HCT116 (cell line): Measurements from ENCODE around the gene EXOSC1. TPM values are rescaled to one million over a fixed set of nuclear protein-coding genes. Genes with fewer than 3 reads are reported as not detected.

ENCODE experiments used
- ATAC-seq: fragments of 200-7000 bp; cut with Tn5 transposase; 2 replicates; pipeline ENCODE4 v1.9.1; 2020; ENCODE audit warnings: mild to moderate bottlenecking, moderate library complexity
- BruUV-seq: library from RNA; stranded (reverse); fragments of 400-500 nt; replicated peaks from 2 replicates; lab custom pipeline; 2021; lab: Mats Ljungman, UMichigan
- CTCF ChIA-PET: fragments of 300-600 bp; sonication (Branson Sonifier 250); formaldehyde crosslinking; loops from one replicate; lab custom pipeline; 2021; ENCODE audit warnings: antibody characterized with exemption; lab: Charles Lee
- POLR2A ChIA-PET: fragments of 300-600, 350-600 bp; sonication (Branson Sonifier 250); formaldehyde crosslinking; loops from one replicate; lab custom pipeline; 2021; ENCODE audit warnings: antibody characterized with exemption; lab: Charles Lee
- RAD21 ChIA-PET, 2 experiments: fragments of 300-600 bp; sonication (Branson Sonifier 250); formaldehyde crosslinking; loops; one replicate each; lab custom pipeline; 2023; ENCODE audit warnings: low total read pairs in 2 of 2; ENCODE audit not compliant: uncharacterized antibody in 2 of 2, unreplicated experiment in 2 of 2, low non-redundant PET in 1 of 2; lab: Charles Lee
- DNase-seq: peaks from one replicate; pipeline ENCODE4 v3.0.0-alpha.2; 2010; ENCODE audit warnings: low read depth, low spot score
- H2AFZ ChIP-seq: fragments of 200-600 bp; shearing (Covaris generic), sonication (generic); 2 replicates; pipeline ENCODE4 v1.6.1; 2017; ENCODE audit warnings: low read depth, mixed run types, mixed read lengths, antibody characterized with exemption, low read length; ENCODE audit not compliant: poor library complexity, severe bottlenecking
- H3K27ac ChIP-seq: 2 replicates; pipeline ENCODE4 v1.5.1; 2012; ENCODE audit warnings: low read depth, low read length
- H3K27me3 ChIP-seq: fragments of 200-600 bp; sonication (generic); 2 replicates; pipeline ENCODE4 v1.6.1; 2016; ENCODE audit warnings: mixed run types, low read length, mixed read lengths; ENCODE audit not compliant: insufficient read depth
- H3K36me3 ChIP-seq, 2 experiments: fragments of 200-500 bp in 1 of 2; fragments of 200-600 bp in 1 of 2; sonication (Bioruptor generic) in 1 of 2; sonication (generic) in 1 of 2; 2 replicates each; pipeline versions ENCODE4 v1.5.1 to v1.6.1; 2014 to 2016; ENCODE audit warnings: low read length in 2 of 2, inconsistent platforms in 1 of 2, mixed read lengths in 1 of 2, mixed run types in 1 of 2; ENCODE audit not compliant: insufficient read depth in 2 of 2, control insufficient read depth in 1 of 2
- H3K4me1 ChIP-seq, 2 experiments: fragments of 200-600 bp in 1 of 2; sonication (generic) in 1 of 2; 2 replicates each; pipeline versions ENCODE4 v1.5.1 to v1.6.1; 2012 to 2017; ENCODE audit warnings: low read length in 2 of 2, inconsistent platforms in 1 of 2, mild to moderate bottlenecking in 1 of 2, mixed read lengths in 1 of 2, mixed run types in 1 of 2, moderate library complexity in 1 of 2; ENCODE audit not compliant: insufficient read depth in 2 of 2, control insufficient read depth in 1 of 2
- H3K4me2 ChIP-seq: fragments of 200-600 bp; sonication (generic); 2 replicates; pipeline ENCODE4 v1.6.1; 2017; ENCODE audit warnings: mixed run types, low read length, mixed read lengths
- H3K4me3 ChIP-seq, 2 experiments: fragments of 200-600 bp in 1 of 2; sonication (generic) in 1 of 2; replicated peaks in 1 of 2; 2 replicates each; pipeline ENCODE4 v1.5.1; 2011 to 2016; ENCODE audit warnings: low read length in 2 of 2, control low read depth in 1 of 2, low read depth in 1 of 2, mild to moderate bottlenecking in 1 of 2, mixed read lengths in 1 of 2, mixed run types in 1 of 2
- H3K79me2 ChIP-seq: fragments of 200-600 bp; sonication (generic); 2 replicates; pipeline ENCODE4 v1.6.1; 2017; ENCODE audit warnings: mild to moderate bottlenecking, mixed run types, low read length, moderate library complexity, mixed read lengths; ENCODE audit not compliant: insufficient read depth
- H3K9ac ChIP-seq: fragments of 200-600 bp; sonication (generic); 2 replicates; pipeline ENCODE4 v1.6.1; 2016; ENCODE audit warnings: low read length, mixed read lengths
- H3K9me2 ChIP-seq: fragments of 200-600 bp; sonication (generic), shearing (Covaris generic); 2 replicates; pipeline ENCODE4 v1.6.1; 2017; ENCODE audit warnings: mixed run types, mild to moderate bottlenecking, moderate library complexity; ENCODE audit not compliant: insufficient read depth
- H3K9me3 ChIP-seq, 2 experiments: fragments of 200-500 bp in 1 of 2; fragments of 200-600 bp in 1 of 2; sonication (Bioruptor generic) in 1 of 2; sonication (generic) in 1 of 2; 2 replicates each; pipeline ENCODE4 v1.6.1; 2014 to 2017; ENCODE audit warnings: low read length in 2 of 2, mixed read lengths in 2 of 2, inconsistent platforms in 1 of 2, low read depth in 1 of 2, mild to moderate bottlenecking in 1 of 2, mixed run types in 1 of 2, moderate library complexity in 1 of 2; ENCODE audit not compliant: control insufficient read depth in 1 of 2, insufficient read depth in 1 of 2
- H4K20me1 ChIP-seq: fragments of 200-600 bp; sonication (generic), shearing (Covaris generic); 2 replicates; pipeline ENCODE4 v1.6.1; 2017; ENCODE audit warnings: mixed run types, mild to moderate bottlenecking, moderate library complexity; ENCODE audit not compliant: insufficient read depth
- CBX3 ChIP-seq: IDR thresholded peaks from 2 replicates; pipeline ENCODE4 v1.6.1; 2012; ENCODE audit warnings: low read depth
- CEBPB ChIP-seq: IDR thresholded peaks from 2 replicates; pipeline ENCODE4 v1.6.1; 2012; ENCODE audit warnings: low read depth
- EZH2 ChIP-seq: fragments of 200-600 bp; sonication (generic); IDR thresholded peaks from 2 replicates; pipeline ENCODE4 v1.6.1; 2017; ENCODE audit warnings: antibody characterized with exemption, mixed run types
- EZH2phosphoT487 ChIP-seq: fragments of 200-600 bp; IDR thresholded peaks from 2 replicates; pipeline ENCODE4 v1.6.1; 2018; ENCODE audit warnings: antibody characterized with exemption, borderline replicate concordance
- FOSL1 ChIP-seq: IDR thresholded peaks from 2 replicates; pipeline ENCODE4 v1.6.1; 2012; ENCODE audit warnings: low read depth
- JUND ChIP-seq: IDR thresholded peaks from 2 replicates; pipeline ENCODE4 v1.6.1; 2012
- POLR2AphosphoS5 ChIP-seq: IDR thresholded peaks from 2 replicates; pipeline ENCODE4 v1.6.1; 2011; ENCODE audit warnings: mild to moderate bottlenecking, low read depth, low read length, moderate library complexity
- RAD21 ChIP-seq: IDR thresholded peaks from 2 replicates; pipeline ENCODE4 v1.6.1; 2012; ENCODE audit warnings: low read depth, mild to moderate bottlenecking
- TCF7L2 ChIP-seq: IDR thresholded peaks from 2 replicates; pipeline ENCODE4 v1.7.0; 2011; ENCODE audit warnings: borderline replicate concordance, inconsistent platforms; ENCODE audit not compliant: insufficient read depth, insufficient read length; ENCODE audit errors: extremely low read depth
- intact Hi-C: fragments of 100-400 bp; cut with micrococcal nuclease; formaldehyde crosslinking; loops from 2 replicates; pipeline ENCODE4 v1.10.0; 2022
- total RNA-seq: library from RNA; stranded (reverse); gene quantifications from one replicate; pipeline ENCODE4 v1.2.1, GENCODE V29; 2021; ENCODE audit not compliant: unreplicated experiment
- TF ChIP-seq, protein P1 (sequence below): IDR thresholded peaks from 2 replicates; pipeline ENCODE4 v1.6.1; 2011; ENCODE audit warnings: mild to moderate bottlenecking, low read length, moderate library complexity; ENCODE audit not compliant: insufficient replicate concordance; ENCODE audit errors: extremely low read depth

Gene EXOSC1
- total RNA-seq, 1 experiment from 2014 or later, result 38.9 TPM

DNA sequence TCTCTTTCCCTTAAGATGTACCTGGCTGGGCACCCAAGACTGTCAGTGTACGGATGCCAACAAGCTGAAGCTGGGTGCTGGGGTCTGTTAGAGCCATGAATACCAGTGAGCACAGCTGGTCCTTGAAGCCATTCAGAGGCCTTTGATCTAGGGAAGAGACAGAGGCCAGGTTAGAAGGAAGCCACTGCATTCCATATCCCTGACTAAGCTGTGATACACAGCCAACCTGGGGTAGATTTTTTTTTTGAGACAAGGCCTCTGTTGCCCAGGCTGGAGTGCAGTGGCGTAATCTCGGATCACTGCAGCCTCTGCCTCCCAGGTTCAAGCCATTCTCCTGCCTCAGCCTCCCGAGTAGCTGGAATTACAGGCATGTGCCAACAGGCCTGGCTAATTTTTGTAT lies 20.9 kb upstream of the EXOSC1 start:
- H3K27me3 ChIP-seq, result no peaks in the 10 kb centered on the region
- CTCF ChIA-PET, result interaction anchor here (0.7 to 2.2 kb wide), 5 partner anchors 10 to 235 kb away, joined by 3 to 8 read pairs (median 5); partner anchors contain the start of gene ANKRD2
- POLR2A ChIA-PET, result no interaction called here
- 0 out of 2 replicates have a peak, but pooled peaks cover 3% of the 10 kb centered on the region for H3K79me2 ChIP-seq
- ATAC-seq, result peak; percentile 70
- peak; percentile 43 for DNase-seq
- peak overlapping the region; percentile 44; the same call in 1 of the 2 replicates for H3K27ac ChIP-seq
- peak overlapping the region; percentile 37 for H3K9ac ChIP-seq
- H3K4me1 ChIP-seq, result peaks cover 20 to 40% of the 10 kb centered on the region in 2 experiments
- intact Hi-C loops, result no loop called here
- peaks cover 2% of the 10 kb centered on the region; the same call in 1 of the 2 replicates for H4K20me1 ChIP-seq
- no peaks in the 10 kb centered on the region for H3K9me2 ChIP-seq
- H3K9me3 ChIP-seq, result no peaks in the 10 kb centered on the region
- peaks cover 49 to 66% of the 10 kb centered on the region in 2 experiments for H3K36me3 ChIP-seq
- TF ChIP-seq POLR2AphosphoS5 (peak; percentile 34; the same call in 1 of the 2 replicates), EZH2 (no peak), FOSL1 (peak; percentile 60), JUND (peak; percentile 68), CBX3 (no peak), CEBPB (peak; percentile 62), RAD21 (0 out of 2 replicates have a peak, but pooled peaks have one; percentile 2), TCF7L2 (peak; percentile 40)
- H2AFZ ChIP-seq, result no peak overlapping the region
- peak overlapping the region; percentile 61 for H3K4me2 ChIP-seq
- RAD21 ChIA-PET, result interaction anchor here in 1 of 2 experiments (1.2 kb wide), 1 partner anchor 143 kb away, joined by 3 read pairs; no protein-coding TSS in a partner anchor
- BruUV-seq, result no TSS peak
- H3K4me3 ChIP-seq, result no peak overlapping the region

DNA sequence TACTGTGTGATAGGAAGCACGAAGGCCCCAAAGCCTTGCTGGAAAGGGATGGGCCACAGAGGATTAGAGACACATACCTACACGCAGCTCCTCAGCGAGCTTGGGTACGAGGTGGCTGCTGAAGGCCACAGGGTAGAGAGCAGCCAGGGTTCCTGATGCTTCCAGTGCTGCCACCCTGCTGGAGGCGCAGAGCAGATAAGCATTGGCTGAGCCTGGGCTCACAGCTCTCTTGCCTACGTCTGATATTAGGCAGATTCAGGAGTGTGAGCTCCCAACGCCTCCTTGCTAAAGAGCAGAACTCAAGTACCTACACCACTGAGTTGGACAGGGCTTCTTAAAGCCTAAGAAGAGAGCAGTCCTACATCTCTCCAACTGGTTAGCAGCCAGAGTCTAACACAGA lies 20.2 kb upstream of the EXOSC1 start:
- Histone ChIP-seq H3K4me1 (peaks cover 20 to 40% of the 10 kb centered on the region in 2 experiments), H3K4me3 (no peak overlapping the region), H4K20me1 (peaks cover 2% of the 10 kb centered on the region; the same call in 1 of the 2 replicates), H3K27me3 (no peaks in the 10 kb centered on the region), H3K4me2 (peak overlapping the region; percentile 61; the same call in 1 of the 2 replicates), H3K9me3 (no peaks in the 10 kb centered on the region), H2AFZ (no peak overlapping the region), H3K9ac (no peak overlapping the region), H3K9me2 (no peaks in the 10 kb centered on the region), H3K79me2 (0 out of 2 replicates have a peak, but pooled peaks cover 3% of the 10 kb centered on the region), H3K27ac (no peak overlapping the region), H3K36me3 (peaks cover 47 to 70% of the 10 kb centered on the region in 2 experiments)
- ChIA-PET RAD21 (interaction anchor here in 1 of 2 experiments (1.2 kb wide), 1 partner anchor 144 kb away, joined by 3 read pairs; no protein-coding TSS in a partner anchor), POLR2A (no interaction called here), CTCF (interaction anchor here (1.2 to 2.2 kb wide), 3 partner anchors 9 to 235 kb away, joined by 3 to 8 read pairs (median 5); no protein-coding TSS in a partner anchor)
- intact Hi-C loops, result no loop called here
- no peak for DNase-seq
- no TSS peak for BruUV-seq
- no peak for TF ChIP-seq EZH2phosphoT487
- TF ChIP-seq, protein P1, sequence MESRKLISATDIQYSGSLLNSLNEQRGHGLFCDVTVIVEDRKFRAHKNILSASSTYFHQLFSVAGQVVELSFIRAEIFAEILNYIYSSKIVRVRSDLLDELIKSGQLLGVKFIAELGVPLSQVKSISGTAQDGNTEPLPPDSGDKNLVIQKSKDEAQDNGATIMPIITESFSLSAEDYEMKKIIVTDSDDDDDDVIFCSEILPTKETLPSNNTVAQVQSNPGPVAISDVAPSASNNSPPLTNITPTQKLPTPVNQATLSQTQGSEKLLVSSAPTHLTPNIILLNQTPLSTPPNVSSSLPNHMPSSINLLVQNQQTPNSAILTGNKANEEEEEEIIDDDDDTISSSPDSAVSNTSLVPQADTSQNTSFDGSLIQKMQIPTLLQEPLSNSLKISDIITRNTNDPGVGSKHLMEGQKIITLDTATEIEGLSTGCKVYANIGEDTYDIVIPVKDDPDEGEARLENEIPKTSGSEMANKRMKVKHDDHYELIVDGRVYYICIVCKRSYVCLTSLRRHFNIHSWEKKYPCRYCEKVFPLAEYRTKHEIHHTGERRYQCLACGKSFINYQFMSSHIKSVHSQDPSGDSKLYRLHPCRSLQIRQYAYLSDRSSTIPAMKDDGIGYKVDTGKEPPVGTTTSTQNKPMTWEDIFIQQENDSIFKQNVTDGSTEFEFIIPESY, result no peak
- ATAC-seq, result no peak
